GM19043 (cell line): ENCODE results near the gene MYL3.

Experiments used
- ATAC-seq: cut with Tn5 transposase; IDR thresholded peaks from one replicate; pipeline ENCODE4 v1.9.1; 2021; ENCODE audit warnings: low read depth; ENCODE audit not compliant: unreplicated experiment

The MYL3 gene

DNA sequence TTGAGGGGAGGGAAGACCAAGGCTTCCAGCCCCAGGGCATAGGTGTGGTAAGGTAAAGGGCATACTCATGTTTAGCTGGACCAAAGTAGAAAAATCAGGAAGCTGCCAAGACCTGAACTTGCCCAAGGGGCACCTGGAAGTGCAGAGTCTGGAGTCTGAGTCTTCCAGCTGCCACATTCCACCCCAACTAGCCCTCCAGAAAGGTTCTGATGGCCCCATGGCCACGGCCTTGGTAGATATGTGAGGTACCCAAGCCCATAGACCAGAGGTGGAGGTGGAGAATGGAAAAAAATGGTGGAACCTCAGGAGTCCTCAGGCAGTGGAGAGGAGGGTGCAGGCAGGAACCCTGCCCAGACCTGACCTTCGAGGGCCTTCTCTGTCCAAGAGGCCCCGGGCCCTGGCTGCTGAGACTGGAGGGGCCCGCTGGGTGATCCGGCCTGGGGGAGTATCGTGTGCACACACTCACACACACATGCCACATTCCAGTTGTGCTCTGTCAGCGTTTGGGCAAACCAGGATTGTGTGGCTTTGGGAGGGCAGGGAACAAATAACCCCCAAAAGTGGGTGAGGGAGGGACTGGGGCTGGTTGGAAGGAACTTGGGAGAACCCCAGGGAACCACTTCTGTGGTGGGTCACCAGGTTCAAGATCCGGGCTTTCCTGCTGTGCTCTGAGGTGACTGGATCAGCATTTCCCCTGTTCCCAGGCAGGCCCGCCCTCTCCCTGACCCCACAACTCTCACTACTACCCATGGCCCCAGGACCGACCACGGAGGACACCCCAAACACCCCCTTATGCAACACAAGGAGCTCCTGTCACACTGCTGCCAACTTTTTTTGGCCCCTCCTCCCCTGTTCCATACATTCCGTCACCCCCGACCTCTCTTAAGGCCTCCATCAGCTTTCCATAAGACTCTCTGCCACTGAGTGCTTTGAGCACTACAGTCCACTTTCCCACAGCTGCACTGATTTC is 11.6 kb downstream of the MYL3 start:
- no peak for ATAC-seq

DNA sequence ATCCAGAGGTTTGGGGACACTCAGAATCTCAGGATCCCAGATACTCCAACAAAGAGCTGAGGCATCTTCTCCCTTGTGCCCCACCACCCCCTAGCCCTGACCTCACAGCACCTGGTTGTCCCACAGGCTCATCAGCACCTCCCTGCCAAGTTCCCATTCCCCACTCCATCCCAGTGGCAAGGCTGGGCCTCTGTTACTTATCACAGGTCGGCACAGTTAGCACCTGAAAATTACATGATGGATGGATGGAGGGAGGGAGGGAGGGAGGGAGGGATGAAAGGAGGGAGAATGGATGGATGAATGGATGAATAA is 12.8 kb downstream of the MYL3 start:
- no peak for ATAC-seq

DNA sequence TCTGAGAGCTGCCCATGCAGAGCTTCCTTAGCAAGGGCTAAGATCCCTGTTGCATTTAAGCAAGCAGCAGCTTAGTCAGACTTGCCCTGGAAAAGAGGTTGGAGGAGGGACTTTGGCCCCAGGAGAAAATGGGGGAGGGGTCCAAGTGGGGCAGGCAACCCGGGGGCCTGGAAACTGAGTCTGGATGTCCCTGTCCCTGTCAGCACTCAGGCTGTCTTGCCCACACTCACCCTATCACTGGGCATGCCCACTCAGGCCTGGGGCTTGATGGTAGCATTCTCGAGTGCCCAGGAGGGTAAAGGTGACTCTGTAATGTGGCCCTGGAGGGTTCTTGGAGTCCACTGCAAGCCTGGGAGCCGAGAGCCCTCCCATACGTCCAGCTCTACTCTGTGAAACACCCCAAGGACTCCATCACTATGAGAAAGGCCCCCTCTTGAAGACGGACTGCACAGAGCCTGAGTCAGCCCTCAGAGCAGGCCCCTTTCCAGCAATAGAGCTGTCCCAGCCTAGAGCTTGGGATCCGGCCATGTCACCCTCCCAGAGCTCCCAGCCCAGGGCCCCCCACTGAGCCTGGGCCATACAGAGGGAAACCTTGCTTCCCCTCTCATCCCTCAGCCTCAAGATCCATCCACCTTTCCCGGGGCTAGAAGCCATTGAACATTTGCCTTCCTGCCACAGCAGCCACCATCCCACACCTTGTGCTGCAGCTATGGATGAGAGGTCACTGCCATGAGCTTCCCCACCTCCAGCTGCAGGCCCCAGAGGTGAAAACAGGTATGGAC is 13.4 kb downstream of the MYL3 start:
- ATAC-seq: no peak

DNA sequence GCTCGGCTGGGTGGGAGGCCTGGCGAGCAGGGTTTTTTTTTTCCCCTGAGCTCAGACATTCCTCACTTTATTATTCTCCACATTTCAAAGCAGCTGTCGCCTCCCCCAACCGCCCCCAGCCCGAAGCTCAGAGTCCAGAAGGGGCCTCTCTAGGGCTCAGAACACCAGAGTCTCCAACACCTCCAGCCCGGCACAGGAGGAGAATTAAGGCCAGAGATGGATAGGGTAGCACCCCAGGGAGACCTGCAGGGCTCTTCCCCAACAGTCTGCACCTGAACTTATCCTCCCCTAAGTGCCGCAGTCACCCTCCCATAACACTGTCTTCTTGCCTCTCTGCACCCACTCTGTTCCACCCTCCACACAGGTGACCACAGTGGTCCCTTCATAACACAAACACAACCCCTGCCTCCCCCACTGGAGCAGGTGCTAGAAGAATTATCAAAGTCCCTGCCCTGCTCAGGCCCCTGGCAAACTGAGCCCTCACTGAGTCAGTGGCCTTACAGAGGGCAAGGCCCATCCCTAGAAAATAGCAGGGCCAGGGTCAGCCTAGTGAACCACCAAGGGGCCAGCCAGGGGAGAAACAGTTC is 14.1 kb downstream of the MYL3 start:
- no peak for ATAC-seq

DNA sequence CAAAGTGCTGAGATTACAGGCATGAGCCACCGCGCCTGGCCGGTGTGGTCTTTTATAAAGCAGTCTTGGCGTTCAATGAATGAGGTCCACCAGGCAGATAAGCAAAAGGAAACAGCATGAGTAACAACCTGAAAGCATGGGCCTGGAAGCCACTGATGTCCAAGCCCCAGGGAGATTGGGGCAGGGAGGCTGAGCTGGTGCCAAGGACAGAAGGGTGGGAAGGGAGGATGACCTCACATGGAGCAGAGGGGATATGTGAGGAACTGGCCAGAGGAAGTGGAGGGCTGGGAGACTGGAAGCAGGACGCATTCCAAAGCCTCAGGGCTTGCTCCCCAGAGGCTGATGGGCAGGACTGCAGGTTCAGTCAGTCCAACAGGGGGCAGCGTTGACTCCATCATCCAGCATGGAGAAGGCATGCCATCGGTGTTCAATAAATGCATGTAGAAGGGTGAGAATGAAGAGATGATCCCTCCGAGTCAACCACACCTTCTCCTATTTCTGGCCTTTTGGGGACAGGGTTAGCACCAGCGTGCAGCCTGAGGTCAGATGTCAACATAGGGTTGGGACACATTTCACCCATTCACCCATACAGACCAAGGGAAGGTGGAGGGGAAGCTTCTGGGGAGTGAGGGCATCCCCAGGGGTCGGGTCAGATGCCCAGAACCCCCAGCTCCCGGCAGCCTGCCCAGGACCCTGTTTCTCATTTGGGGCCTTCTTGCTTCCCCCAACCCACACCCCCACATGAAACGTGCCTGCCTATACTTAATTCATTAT is 14.8 kb downstream of the MYL3 start:
- ATAC-seq: no peak

DNA sequence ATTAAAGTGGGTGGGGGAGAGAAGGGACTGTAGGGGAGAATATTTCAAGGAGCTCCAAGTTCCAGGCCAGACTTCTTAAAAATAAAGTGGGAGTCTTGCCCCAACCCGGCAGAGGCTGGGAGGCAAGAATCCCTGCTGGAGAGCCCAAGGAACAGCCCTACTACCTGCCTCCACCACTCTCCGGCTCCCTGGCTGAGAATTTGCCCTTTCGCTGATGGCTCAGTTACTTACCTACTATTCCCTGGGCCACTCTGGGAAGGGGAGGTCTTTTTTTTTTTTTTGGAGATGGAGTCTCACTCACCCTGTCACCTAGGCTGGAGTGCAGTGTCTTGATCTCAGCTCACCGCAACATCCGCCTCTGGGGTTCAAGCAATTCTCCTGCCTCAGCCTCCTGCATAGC is 15.5 kb downstream of the MYL3 start:
- no peak for ATAC-seq

DNA sequence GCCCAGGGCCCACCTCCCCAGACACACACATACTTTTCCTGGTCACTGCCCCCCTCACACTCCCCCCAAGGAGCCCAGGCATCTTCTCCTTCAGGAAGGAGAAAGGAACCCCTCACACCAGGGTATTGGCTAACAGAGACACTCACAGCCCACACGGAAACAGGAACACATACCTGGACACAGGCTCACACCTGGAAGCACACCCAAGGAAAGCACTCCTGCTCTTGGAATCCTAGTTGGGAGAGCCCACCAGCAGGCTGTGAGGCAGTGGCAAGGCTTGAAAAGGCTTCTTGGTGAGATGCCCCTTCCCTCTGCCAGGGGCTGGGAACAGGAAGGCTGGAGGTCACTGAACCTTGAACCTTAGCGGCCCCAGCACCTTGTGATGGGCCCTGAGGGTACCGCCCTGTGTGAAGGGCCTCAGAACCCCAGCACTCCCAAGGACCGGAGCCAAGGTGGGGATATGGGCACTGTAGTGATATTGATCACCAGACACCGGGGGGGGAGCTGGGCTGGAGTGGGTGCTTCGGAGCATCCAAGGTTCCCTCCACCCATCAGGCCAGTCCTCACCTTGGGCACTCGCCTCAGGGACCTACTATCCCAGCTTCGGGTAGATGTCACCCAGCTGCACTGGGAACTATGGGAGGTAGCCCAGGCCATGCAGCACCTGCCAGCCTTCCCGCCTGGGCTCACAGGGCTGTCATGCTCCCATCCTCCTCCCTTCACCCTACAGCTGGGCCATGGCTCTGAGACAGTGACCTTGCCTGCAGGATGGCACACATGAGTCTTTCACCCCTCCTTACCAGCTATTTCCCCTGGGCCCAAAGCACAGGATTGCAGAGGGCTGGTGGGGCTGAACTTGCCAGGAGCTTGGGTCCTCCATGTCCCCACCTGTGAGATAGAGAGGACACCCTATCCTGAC is 16.4 kb downstream of the MYL3 start:
- ATAC-seq: no peak

DNA sequence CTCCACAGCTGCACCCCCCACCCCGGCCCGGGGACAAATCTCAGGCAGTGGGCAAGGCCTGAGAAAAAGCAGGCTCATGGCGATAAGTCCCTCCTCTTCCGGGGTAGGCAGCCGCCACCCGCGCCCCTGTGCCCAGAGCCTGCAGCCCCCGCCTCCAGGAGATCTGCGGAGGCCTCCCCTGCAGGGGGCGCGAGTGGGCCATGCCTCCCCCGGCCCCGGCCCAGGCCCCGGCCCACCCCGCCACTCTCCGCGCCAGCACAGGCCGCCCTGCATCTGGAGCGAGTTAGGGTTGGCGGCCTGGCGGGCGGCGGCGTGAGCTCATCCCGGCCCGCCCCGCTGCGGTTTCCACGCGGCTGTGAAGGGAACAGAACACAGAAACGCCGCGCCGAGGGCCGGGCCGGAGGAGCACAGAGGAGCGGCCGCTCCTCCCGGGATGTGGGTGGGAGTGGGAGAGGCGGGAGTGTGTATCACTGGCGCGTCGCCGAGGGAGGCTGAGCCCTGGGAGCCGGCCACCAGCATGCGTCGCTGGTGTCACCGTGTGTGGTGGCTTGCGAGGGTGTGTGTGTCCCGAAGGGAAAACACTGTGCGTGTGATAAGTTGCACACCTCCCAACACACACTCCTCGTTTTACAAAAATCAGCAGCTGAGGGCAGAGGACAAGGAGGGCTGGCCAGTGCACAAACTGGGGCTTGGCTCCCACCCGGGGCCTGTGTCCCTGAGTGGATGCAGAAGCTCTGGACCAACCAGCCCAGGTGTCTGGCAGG is 17.2 kb downstream of the MYL3 start:
- peak; percentile 68 for ATAC-seq

DNA sequence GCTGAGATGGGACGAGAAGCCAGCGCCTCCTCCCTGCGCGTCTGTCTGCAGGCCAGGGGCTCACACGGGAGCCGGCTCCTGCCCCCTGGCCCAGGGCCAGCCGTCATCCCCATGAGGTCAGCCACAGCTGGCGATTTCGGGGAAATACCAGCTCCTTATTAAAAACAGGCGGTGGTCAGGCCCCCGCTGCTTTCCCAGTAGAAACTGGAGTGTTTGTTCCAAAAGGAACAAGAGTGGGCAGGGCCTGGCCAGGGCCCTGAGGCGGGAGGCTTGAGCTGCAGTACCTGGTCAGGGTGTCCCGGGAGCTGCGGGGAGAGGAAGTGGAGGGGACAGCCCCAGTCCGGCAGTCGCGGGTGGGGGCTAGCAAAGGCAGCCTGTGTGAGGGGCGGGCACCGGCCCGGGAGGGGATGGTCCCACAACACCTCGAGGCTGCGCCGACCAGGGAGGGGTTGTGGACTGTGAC is 17.8 kb downstream of the MYL3 start:
- peak; percentile 42 for ATAC-seq

DNA sequence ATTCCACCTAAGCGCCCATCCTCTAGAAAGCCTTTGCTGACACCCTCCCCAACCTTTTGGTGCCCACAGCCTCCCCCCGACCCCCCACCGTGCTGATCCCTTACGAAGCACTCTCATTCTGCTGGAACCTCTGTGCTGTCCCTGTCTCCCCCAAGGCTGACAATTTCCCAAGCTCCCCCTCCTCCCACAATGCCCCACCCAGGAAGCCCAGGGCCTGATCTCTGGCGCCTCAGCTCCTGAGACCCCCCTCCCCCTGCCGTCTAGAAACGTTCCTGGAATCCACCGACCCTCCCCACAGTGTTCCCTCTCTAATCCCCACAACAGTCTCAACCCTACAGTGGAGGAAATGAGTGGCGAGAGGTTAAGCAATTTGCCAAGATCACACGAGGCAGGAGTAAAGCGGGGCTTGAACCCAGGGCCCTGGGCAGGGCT is 18.3 kb downstream of the MYL3 start:
- no peak for ATAC-seq

DNA sequence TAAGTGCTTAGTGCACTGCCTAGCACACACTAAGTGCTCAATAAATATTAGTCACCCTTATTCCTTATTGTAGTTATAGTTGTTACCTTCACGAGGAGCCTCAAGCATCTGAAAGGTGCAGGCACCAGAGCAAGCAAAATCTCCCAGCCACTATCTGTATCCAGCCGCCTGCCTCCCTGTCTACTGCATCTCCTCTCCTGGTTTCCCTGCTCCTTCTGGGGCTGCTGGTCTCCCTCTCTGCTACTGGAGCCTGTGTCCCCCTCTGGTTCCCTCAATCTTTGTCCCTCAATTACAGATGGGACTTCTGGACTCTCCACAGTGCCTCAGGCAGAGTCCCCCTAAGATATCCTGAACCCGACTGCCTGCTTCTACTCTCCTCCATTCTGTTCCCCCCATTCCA is 18.8 kb downstream of the MYL3 start:
- no peak for ATAC-seq

DNA sequence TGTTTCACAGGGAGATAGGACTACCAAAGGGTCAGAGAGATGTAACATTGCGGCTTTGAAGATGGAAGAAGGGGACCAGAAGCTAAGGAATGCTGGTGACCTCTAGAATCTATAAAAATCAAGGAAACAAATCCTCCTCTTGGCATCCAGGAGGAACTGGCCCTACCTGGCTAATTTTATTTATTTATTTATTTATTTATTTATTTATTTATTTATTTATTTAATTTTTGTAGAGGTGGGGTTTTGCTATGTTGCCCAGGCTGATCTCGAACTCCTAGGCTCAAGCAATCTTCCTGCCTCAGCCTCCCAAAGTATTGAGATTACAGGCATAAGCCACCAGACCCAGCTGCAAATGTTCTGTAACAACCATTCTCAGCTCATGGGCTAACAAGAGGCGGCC is 19.7 kb downstream of the MYL3 start:
- ATAC-seq: no peak

DNA sequence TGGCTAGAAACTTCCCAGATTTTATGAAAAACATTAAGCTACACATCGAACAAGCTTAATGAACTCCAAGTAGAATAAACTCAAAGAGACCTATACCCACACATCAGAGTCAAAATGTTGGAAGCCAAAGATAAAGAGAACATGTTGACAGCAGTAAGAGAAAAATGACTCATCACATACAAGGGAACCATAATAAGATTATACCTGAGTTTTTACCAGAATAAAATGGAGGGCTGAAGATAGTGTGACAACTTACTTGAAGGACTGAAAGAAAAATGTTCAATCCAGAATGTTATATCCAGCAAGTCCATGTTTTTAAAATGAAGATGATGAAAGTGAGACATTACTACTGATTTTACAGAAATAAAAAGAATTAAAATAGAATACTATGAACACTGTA is 22.8 kb downstream of the MYL3 start:
- ATAC-seq: no peak

DNA sequence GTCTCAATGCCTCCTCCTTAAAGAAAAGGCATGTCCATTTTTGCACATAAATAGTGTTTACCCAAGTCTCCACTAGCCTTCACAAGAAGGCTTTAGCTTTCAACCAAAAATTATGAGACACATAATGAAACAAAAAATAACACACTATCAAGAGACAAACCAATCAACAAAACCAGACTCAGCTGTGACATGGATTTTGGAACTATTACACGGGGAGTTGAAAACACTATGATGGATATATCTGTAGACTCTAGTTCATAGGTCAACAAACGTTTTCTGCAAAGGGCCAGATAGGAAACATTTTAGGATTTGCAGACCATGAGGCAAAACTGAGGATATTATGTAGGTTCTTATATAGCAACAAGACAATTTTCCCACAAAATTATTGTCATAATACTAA is 24.9 kb downstream of the MYL3 start:
- ATAC-seq: no peak

DNA sequence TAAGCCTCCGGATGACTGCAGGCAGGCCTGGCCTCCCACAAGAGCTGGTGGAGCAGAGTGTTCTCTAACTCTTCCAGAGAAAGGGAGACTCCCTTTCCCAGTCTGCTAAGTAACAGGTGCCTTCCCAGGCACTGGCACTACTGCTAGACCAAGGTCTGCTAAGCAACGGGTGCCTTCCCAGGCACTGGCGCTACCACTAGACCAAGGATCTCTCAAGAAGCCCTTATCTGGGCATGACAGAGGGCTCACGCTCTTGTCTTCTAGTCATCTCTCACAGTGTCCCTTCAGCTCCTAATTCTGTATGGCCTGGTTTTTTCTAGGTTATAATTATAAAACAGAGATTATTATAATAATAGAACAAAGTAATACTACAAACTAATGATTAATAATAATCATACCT is 27.8 kb downstream of the MYL3 start:
- no peak for ATAC-seq

DNA sequence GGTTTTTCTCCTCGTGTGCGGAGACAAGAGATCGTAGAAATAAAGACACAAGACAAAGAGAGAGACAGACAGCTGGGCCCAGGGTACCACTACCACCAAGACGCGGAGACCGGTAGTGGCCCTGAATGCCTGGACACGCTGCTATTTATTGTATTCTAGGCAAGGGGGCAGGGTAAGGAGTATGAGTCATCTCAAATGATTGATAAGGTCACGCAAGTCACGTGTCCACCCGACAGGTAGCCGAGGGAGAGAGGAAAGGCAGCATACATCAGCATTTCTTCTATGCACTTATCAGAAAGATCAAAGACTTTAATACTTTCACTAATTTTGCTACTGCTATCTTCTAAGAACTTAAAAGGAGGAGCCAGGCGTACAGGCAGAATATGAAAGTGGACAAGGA is 28.2 kb downstream of the MYL3 start:
- no peak for ATAC-seq

DNA sequence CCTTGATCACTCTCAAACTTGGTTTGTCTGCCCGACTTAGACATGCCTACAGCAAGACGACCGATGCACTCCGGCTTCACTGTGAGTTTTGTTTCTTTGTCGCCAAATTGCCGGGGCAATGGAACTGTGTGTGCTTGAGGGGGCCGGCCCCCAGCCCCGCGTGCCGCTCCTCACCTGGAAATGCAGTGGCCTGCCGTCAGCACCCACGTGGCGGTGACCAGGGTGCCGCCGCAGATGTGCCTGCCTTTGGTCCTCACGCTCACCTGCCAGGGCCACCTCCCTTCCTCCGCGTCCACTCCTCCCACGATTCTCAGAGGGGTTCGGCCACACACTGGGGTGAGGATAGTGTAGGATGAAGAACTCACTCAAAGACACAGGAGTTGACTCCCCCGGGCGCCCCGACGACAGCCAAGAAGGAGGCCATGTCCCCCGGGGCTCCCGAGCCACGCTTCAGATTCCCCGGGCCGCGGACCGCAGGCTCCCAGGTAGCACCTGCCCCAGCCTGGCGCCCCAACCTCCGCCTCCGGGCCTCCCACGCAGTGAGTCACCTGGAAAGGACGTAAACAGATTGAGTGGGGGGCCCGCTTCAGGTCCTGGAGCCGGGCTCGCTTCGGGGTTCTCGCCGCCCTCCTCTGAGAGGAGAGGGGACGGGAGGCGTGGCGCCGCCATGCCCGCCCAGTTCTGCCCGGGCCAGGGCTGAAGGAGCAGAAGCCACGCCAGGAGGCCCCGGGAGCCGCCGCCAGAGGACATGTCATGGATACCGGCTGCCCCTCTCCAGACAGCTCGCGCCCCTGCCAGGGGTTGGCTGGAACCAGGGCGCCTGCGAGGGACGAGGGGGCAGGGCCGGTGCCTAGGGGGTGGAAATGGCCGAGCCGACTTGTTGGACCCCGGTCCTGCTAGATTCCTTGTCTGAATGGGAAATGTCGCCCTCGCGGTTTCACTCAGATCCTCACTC is 29.6 kb downstream of the MYL3 start:
- no peak for ATAC-seq

DNA sequence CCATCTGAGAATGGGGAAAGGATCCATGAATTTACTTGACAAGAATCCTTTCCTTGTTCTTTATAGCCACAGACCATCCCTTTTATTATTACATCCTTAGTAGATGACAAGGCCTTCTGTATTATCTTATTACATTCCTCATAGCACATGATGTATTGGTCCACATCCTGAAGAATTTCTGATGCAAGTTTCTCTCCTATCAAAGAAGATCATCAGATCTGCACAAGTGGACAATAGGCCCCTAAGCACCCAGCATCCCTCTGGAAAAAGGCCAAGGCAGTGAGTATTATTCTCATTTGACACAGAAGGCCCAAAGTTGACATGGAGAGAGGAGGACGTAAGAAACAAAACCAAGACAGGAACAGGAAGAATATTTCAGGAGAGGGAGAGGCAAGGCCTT is 31.4 kb downstream of the MYL3 start:
- ATAC-seq: no peak
